ENCODE results near the gene CCNE1.

DNA sequence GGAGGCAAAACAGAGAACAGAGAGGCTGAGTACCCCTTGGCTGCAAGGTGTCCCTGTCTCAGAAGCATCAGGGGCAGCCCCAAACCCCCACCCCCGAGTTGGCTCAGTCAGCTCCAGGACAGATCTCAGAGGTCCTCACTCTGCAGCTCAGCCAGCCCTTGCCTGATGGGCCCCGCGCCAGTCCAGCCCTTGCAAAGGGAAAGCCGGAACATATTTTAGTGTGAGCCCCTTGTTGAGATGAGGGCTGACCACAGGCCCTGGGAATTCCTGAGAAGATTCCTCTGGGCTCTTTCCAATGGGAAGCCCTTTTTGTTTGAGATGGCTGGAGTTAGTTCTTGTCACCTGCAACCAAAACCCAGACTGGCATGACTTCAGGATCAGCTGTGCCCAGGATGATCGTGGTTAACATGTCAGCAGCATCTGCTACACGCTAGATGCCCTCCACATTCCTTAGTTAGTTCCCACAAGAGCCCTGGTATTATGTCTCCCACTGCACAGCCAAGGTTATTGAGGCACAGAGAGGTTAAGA is 33.9 kb upstream of the CCNE1 start:
- TF ChIP-seq, protein P1, sequence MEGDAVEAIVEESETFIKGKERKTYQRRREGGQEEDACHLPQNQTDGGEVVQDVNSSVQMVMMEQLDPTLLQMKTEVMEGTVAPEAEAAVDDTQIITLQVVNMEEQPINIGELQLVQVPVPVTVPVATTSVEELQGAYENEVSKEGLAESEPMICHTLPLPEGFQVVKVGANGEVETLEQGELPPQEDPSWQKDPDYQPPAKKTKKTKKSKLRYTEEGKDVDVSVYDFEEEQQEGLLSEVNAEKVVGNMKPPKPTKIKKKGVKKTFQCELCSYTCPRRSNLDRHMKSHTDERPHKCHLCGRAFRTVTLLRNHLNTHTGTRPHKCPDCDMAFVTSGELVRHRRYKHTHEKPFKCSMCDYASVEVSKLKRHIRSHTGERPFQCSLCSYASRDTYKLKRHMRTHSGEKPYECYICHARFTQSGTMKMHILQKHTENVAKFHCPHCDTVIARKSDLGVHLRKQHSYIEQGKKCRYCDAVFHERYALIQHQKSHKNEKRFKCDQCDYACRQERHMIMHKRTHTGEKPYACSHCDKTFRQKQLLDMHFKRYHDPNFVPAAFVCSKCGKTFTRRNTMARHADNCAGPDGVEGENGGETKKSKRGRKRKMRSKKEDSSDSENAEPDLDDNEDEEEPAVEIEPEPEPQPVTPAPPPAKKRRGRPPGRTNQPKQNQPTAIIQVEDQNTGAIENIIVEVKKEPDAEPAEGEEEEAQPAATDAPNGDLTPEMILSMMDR (IDR thresholded peaks at IDR 0.05): no peak
- no peak for TF ChIP-seq TAF1 (IDR thresholded peaks at IDR 0.05; ENCODE audit: borderline replicate concordance, low read depth, low read length)
